HG03139 (cell line): Measurements from ENCODE around the gene RFX4.
A peak's percentile ranks its signal among the peaks of the same experiment; 100 is the strongest.

ENCODE experiments used
- ATAC-seq: cut with Tn5 transposase; IDR thresholded peaks from one replicate; pipeline ENCODE4 v1.9.1; 2021; ENCODE audit not compliant: unreplicated experiment

Gene RFX4

DNA sequence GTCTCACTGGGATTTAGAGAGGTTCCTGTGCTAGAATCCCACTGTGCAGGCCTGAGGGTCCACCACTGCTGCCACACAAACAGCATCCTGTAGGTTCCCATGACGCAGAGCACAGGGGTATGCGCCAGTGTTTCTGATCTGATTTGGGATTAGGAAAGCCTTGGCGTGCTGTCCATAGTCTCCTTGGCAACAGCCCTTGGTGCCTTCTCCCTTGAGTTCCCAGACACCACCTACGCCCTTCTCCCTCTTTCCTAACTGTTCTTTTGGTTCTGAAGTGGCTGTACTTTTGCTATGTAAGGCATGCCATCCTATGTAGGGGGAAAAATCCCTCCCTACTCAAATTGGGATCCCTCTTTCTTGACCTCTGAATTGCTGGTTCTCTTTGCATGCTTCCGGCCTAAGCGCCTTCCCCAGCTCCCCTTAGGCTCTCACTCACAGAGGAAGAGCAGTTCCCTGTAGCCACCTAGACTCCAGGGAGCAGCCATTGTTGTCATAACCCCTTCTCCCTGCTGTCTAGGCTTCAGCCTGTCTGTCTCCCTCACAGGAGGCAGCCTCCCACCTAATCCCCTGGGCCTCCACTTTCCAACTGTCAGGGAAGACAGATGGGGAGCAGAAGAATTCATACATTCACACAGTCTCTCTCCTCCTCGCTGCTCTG, 176.9 kb downstream of the RFX4 start:
- ATAC-seq = no peak

DNA sequence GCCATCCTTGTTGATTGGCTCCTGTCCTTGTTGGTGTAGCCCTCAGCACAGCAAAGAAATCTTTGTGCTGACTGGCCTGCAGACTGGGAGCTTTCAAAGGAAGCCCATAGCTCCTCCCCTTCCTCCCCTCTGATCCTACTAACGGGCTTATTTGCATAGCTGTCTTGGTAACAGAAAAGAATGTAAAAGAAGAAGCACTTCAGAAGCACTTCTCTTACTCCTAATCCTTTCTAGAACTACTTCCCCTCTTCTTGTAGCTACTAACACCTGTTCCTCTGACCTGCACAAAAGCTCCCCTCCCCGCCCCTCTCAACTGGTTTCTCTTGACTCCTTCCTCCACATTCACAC, 177.4 kb downstream of the RFX4 start:
- peak; percentile 98 for ATAC-seq

DNA sequence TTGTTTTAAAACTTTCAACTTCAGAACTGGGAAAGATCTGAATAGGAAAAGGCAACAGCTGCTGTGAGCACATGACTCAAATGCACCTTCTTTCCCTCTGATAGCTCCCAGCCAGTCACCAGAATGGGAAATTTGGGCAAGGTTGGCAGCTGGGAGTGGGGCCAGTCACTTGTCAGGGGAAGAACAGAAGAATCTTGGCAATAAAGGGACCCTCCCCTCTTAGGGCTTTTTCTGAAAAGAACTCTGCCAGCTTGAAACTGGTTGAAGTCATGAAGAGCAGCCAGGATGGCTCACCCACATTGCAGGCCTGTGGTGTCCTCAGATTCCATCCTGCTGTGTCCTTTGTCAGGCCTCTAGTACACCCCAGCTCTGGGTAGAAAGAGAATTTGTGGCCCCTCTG, 181.4 kb downstream of the RFX4 start:
- ATAC-seq = no peak

DNA sequence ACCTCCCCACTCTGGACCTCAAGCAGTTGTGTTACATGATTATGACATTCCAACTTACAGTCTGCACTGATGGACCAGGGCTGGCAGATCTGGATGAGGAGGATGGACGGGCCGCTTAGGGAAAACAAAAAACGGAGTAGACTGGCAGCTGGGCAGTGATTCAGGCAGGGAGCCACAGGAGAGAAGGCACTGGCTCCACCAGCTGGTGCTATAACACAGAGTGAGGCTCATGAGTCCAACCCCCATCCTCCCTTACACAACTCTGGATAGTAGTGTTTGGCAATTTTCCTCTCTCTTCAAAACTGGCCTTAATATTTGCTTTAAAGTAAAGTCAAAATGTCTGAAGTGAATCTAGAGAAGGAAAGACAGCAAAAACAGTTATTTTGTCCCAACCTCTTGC, 181.9 kb downstream of the RFX4 start:
- no peak for ATAC-seq

DNA sequence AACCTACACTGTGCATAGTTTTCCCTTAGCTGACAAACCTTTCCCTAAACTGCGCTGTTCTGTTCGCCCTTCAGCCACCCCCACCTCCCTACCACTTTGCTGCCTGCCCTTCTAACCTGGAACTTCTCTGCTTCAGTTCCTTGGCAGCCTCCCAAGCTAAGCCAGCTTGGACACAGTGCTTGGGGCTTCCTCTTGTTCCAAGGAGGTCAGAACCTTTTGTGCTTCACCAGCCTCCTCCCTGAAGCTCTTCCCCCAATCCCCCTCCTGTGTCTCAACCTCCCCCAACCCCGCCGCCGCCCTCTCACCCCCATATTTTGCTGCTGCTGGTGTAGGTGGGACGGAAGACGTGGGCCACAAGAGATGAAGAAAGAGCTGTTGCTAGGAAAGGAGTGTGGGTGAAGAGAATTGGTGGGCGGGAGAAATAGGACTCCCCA, 183.6 kb downstream of the RFX4 start:
- ATAC-seq = no peak

DNA sequence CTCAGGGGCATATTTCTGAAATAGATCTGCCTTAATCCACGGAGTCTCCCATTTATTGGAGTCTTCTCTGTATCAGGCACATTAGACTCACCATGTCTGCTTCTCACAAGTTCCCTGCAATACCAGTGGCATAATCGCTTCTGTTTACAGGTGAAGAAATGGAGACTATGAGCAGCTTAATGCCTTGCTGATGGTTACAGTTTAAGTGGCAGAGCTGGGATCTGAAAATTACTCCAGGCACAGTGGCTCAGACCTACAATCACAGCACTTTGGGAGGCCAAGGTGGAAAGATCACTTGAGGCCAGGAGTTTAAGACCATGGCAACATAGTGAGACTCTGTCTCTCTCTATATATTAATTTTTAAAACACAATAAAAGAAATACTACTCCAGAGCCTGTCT, 184.4 kb downstream of the RFX4 start:
- no peak for ATAC-seq

DNA sequence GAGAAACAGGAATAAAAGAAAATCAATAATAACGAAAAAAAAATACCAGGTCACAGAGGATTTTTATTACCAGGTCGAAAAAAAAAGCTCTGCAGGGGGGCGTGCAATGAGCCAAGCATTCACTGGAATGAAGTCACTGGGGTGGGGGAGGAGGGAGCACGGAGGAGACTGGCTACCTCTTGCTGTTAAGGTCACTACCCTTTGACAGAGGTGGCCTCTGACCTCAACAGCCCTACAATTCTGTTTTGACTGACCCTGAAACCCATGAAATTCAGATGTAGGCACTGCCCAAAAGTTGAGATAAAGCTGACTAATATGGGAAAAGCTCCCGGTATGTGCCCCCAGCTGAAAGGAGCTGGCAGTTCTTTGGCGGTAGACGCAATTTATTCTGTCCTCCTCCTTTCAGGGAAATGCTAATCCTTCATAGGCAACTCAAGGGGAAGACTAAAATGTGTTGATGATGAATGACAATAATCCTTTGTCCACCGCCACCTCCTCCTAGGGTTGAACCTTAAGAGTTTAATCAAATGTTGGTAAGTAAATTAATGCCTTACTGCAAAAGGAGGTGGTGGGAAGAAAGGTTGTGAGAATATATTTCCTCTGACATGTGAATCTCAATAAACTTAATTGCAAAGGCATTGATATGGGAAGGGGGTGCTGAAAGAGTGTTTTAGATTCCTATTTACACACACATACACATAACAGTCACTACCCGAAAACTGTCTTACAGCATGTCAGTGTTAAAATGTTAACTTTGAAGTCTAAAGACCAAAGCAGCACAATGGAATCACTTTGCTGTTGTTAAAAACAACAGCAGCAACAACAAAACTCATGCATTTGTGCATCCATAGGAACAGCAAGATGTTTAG, 185.4 kb downstream of the RFX4 start:
- no peak for ATAC-seq

DNA sequence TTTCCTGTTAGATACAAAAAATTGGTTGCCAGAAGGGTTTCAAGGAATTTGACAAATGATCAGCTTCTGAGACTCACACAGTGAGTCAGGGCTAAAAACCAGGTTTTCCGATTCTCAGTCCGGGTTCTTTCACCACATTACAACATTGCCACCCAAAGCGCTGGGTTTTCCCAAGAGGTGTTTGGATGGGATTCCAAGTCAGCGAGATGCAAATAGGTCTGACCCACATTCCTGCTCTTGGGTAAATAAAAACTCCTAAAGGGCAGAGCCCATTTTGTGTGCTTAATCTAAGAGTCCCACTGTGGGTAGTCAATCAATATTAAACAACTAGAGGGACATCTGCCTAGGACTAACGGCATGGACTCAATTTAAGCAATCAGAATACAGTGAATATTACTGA, 186.3 kb downstream of the RFX4 start:
- ATAC-seq = no peak

DNA sequence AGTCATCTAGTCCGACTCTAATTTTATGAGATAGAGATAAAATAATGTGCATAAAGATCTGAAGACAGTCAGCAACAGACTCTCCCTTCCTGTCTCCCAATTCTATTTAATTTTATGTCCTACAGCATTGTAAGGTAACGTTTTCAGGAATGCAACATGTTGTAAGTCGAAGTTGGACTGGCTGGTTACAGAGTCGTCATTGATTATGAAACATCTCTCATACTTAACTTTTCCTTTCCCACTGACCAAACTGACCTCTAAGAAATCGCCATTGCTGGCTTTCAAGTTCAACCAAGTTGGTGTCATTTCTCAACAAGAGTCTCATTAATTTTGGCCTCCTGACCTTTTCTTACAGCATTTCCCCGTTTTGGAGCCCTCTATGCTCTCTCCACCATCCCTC, 186.7 kb downstream of the RFX4 start:
- no peak for ATAC-seq

DNA sequence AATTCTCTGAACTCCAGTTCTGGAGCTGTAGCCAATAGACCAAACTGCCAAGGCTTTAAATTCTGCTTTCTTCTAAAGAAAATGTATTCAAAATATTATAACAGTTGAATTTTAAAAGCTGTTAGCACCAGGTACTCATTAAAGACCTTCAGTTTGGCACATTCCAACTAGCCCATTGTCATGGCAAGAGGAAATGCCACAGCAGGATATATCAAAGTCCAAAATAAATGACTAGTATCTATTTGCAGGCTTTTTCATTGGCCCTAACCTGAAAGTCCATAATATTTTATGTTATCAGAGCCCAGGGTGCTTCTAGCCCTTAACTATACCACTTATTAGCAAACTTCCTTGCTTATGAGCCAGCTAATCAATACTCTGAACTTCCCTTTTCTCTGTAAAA, 188.6 kb downstream of the RFX4 start:
- no peak for ATAC-seq

DNA sequence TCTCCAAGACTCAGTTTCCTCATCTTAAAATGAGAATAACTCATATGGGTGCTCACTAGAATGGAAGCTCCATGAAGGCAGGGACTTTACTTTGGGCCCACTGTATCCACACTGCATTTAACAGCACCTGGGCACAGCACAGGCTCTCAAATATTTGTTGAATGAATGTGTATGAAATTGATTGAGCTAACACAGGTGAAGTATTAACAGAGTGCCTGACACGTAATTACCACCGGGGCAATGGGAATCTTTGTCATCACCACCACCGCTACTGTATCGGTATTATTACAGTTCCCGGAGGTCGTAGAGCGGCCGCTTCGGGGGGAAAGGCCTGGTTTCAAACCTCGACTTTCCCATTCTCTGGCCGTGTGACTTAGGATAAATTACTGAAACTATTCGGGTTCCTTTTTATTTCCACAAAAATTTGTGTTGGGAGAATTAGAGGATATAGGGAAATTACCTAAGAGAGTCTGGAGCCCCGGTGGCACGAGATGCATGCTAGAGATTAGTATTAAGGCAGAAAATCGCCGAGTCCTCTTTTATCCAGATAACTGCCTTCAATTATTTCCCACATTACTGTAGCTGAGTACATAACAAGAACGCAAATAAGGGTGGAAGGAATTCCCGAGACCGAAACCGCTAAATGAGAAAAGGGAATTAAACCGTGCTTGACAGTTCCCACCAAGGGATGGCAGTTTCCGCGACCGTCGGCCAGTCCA, 190.6 kb downstream of the RFX4 start:
- no peak for ATAC-seq

DNA sequence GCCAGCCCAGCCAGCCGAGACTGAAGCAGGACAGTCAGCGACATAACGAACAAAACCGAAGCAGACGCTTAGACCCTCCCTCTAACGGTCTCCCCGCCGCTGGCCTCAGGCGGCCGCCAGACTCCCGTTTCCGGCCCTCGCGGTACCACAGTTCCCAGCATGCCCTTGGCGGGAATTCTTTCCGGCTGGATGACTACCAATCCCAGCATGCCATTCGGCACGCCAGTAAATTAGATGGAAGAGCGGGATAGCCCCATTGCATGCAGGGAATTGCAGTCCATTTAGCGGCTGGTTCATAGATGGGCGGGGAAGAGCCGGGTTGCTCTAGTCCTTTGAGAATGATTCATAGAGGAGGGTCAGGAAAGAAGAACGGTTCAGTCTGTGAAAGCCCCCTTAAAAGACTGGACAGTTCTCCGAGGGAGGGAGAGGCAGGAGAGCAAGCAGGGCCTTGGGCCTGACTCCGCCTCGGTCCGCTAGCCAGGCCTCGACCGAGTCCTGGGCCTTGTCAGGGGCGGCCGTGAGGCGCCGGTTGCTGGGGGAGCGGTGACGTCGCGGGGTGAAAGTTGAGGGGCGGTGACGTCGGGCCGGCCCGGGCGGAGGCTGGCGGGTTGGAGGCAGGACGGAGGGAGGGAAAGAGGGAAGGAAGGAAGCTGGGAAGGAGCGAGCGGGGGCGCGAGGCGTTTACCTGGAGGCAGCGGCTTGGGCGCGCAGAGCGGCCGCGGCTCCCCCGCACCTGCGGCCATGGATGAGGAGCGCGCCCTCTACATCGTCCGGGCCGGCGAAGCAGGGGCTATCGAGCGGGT, 191.4 kb downstream of the RFX4 start, which contains the start of gene RIC8B:
Gene RIC8B (plus strand): TSS at position 678 of the 803 bp plus-strand sequence. CDS start 64 bp downstream, at position 742.
- peak; percentile 82 for ATAC-seq

DNA sequence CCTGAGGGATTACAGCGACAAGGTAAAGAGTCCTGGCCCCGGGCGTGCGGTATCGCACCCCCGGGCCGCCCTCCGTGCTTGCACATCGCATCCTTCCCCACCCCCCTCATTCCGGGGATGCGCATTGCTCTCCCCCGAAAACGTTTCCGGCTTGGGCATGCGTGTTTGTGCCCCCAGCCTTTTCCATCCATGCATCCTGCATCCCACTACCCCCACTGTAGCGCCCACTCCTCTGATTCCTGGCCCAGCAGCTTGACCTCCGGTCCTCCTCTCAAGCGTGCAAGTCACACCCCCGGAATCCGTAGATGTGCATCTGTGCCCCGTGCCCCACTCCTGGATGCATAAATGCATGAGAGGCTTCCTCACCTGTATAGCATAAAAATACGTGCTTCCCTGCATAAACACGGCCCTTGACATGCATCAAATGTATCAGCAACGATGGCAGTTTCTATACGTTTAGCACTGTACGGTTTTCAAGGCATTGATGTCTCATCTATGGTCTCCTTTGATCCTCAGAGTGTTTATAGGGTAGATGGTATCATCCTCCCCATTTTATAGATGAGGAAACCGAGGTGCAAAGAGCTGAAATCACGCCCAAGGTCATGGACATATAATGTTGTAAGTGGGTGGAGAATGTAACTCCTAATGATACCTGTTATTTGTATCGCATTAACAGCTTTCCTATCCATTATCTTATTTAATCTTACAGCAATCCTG, 192.2 kb downstream of the RFX4 start:
- ATAC-seq = no peak

DNA sequence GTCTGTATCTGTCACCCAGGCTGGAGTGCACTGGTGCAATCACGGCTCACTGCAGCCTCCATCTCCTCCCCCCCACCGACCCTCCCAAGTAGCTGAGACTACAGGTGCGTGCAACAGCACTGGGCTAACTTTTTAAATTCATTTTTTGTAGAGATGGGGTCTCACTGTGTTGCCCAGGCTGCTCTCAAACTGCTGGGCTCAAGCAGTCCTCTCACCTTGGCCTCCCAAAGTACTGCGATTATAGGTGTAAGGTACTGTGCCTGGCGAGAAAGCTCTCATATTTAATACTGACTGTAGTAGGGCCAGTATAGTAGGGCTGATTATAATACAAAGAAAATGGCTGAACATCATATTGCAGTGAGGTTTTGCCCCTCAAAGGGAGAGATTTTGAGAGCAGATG, 194.1 kb downstream of the RFX4 start:
- ATAC-seq = no peak

DNA sequence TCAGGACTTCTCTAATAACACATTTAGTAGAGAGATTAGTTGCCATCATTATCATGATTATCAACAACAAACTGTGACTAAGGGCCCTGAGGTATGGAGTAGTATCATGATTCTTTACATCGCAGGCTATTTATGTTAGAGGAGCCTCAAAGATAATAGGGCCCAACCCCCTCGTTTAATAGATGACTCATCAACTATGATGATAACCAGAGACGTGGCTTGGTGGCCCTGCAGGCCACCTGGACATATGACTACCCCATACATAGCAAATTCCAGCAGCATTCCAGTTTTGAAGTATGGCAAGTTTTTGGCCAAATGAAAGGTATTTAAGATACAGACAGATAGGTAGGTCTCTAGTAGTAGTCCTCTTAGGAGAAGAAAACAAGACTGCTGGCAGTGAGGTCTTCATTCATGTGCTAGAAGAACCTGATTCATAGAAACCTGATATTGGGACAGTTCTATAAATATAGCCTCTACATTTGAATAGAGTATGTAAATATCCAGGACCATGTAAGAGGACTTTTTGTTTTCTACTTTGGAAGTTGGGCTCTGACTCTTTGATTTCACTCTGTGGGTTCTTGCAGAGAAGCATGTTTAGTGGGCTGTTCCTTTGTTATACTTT, 197.3 kb downstream of the RFX4 start:
- no peak for ATAC-seq

DNA sequence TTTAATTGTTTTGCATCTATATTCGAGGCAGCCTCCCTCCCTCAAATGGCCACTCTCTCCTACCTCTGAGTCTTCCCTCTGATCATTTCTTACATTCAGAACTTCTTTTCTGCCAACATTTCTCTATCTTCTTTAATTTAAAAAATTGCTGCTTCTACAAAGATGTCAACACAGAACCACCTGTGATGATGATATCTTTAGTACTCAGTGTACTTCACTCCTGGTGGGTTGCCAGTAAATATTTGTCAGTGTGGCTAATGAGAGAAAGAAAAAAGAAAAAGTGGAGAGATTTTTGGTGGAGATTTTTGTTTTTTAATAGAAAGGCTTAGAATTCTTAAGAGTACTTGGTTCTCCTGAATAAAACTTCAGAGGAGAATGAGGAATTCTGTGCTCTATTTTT, 199.8 kb downstream of the RFX4 start:
- ATAC-seq = no peak

DNA sequence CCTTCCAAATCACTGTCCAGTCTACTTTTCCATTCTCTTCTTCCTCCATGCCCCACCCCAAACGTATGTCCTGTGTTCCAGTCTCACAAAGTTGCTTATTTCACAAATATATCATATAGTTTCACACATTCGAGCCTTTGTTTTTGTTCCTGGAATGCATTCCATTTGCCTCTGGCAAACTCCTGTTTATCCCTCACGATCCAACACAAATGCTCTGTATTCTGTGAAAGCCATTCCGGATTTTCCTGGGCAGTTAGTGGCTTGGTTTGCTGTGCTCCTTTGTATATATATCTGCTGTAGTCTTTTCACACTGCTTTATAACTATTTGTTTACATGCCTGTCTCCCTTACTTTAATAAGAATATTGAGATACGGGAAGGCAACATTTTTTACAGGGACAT, 200.7 kb downstream of the RFX4 start:
- no peak for ATAC-seq

DNA sequence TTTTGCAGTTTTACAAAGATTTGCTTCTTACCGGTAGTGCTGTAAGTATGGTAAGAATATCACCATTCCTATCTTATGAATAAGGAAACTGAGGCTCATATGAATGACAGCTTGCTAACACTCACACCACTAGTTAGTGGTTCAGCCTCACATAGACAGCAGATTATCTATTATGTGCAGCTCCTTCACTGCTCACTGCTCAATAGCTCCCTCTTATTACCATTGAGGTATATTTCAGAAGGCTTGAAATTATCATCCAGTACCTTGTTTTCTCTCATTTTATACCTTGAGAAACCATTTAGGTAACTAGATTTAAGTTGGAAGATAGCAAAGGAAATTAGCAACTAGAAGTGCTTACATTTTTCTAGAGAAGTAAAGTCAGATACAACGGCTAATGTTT, 207.2 kb downstream of the RFX4 start:
- no peak for ATAC-seq

DNA sequence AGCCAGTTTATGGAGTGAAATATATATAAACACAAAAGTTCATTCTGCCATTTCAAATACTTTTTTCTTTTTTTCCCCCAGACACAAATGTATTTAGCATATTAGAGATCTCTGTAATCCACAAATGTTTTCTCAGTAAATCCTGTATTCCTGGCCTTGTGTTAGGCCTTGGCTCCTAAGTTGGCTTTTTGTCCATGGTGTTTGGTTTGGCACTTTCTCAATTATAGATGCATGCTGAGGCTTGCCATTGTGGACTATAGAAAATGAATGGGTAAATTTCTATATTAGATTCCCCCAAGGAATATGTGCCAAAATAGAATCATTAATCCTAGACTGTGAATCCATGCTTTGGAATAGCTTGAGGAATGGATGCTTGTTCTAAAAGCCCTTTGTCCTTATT, 208.7 kb downstream of the RFX4 start:
- no peak for ATAC-seq

DNA sequence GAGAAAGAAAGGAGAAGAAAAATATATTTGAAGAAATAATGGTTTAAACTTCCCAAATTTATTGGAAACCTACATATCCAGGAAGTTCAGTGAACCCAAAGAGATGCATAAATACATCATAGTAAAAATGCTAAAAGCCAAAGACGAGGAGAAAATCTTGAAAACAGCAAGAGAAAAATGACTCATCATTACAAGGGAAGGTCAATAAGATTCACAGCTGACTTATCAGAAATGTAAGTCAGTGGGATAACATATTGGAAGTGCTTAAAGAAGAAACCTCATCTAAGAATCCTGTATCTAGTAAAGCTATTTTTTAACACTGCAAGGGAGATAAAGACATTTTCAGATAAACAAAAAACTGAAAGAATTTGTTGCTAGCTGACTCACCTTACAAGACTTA, 211.6 kb downstream of the RFX4 start:
- ATAC-seq = no peak
